K562 (cell line): Measurements from ENCODE around the gene TPMT. TPM values are rescaled to one million over a fixed set of nuclear protein-coding genes. Genes with fewer than 3 reads are reported as not detected.

Experiments used
- JUN ChIP-seq, 2 experiments: sonication (generic) in 1 of 2; formaldehyde crosslinking in 1 of 2; IDR thresholded peaks; 2 replicates each; pipeline versions ENCODE4 v1.6.1 to v1.8.0; 2012 to 2022; ENCODE audit warnings: borderline replicate concordance in 2 of 2, mild to moderate bottlenecking in 2 of 2, improper control_type of control experiment in 1 of 2, low read depth in 1 of 2, low read length in 1 of 2, missing genetic modification reagents in 1 of 2
- POU5F1 ChIP-seq: fragments of 150-350 bp; IDR thresholded peaks from 2 replicates; pipeline ENCODE4 v1.6.1; 2014; ENCODE audit warnings: borderline replicate concordance, low read length, low read depth, mild to moderate bottlenecking; ENCODE audit not compliant: partially characterized antibody
- SAP30 ChIP-seq: fragments of 200-600 bp; sonication (generic); IDR thresholded peaks from 2 replicates; pipeline ENCODE4 v1.6.1; 2012; ENCODE audit warnings: borderline replicate concordance, low read depth, mild to moderate bottlenecking, moderate library complexity, low read length, control low read depth, inconsistent platforms; ENCODE audit not compliant: insufficient read depth, poor library complexity, severe bottlenecking
- TEAD4 ChIP-seq, 2 experiments: sonication (generic) in 1 of 2; formaldehyde crosslinking in 1 of 2; IDR thresholded peaks; 2 replicates each; pipeline versions ENCODE4 v1.6.1 to v1.8.0; 2012 to 2022; ENCODE audit warnings: borderline replicate concordance in 1 of 2, inconsistent platforms in 1 of 2, low read length in 1 of 2, mild to moderate bottlenecking in 1 of 2, missing genetic modification reagents in 1 of 2
- ZNF76 ChIP-seq: fragments of 250-450 bp; sonication (Bioruptor Pico); IDR thresholded peaks from 2 replicates; pipeline ENCODE4 v1.4.0; 2020; ENCODE audit warnings: mild to moderate bottlenecking, moderate library complexity, borderline replicate concordance
- polyA plus RNA-seq, 8 experiments: library from polyadenylated mRNA; depleted of rRNA in 4 of 8; stranded (reverse) in 5 of 8; unstranded in 3 of 8; fragments of >200 nt; fragmentation: Nextera tagmentation in 2 of 8; fragmentation: Illumina TruSeq in 1 of 8; extraction: Ambion mirVana in 2 of 8; extraction: Trizol in 1 of 8; gene quantifications; 2 replicates each; pipeline versions ENCODE4 v1.2.1 to v1.2.3, GENCODE V29; 2011 to 2014; ENCODE audit warnings: inconsistent platforms in 1 of 8, missing spikeins in 1 of 8
- total RNA-seq, 7 experiments: library from RNA; depleted of rRNA in 6 of 7; stranded (reverse); fragments of >200 nt in 6 of 7; fragmentation: Illumina TruSeq in 2 of 7; extraction: Trizol in 2 of 7; gene quantifications; 2 replicates each; pipeline versions ENCODE4 v1.2.1 to v1.2.3, GENCODE V29; 2011 to 2021; ENCODE audit warnings: low replicate concordance in 1 of 7
- TF ChIP-seq, protein P1 (sequence below): fragments of 450-650 bp; IDR thresholded peaks from 2 replicates; pipeline ENCODE4 v1.6.1; 2018; ENCODE audit warnings: mild to moderate bottlenecking, low read depth; ENCODE audit not compliant: partially characterized antibody
- TF ChIP-seq, protein P2 (sequence below): sonication (generic); formaldehyde crosslinking; IDR thresholded peaks from 2 replicates; pipeline ENCODE4 v1.8.0; 2023; ENCODE audit warnings: missing genetic modification reagents, mild to moderate bottlenecking, borderline replicate concordance

Gene TPMT
- total and polyA plus RNA-seq, 9 of the 15 experiments (the other 6 are each of a cell fraction or from before 2014, with no cell fraction given) = 24.2 to 67.4 (median 46.5) TPM

DNA sequence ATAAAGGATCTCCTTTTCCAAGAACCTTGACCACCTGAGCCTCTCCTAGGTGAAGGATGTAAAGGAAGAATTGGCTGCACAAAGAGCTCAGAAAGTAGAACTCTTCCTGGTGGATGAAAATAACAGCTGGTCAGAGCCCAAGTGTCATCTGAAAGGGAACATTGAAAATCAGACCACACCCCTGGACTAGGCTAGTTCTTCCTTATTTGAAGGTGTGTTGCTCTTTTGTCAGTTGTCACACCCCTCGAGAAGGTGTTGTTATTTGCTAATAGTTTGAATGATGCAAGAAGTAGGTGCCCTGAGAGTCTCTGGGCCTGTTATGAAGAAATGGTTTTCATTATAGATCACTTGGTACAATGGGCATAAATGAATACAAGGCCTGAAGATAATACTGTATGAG, 63.5 kb downstream of the TPMT start (continued):
- TF ChIP-seq, protein P1, sequence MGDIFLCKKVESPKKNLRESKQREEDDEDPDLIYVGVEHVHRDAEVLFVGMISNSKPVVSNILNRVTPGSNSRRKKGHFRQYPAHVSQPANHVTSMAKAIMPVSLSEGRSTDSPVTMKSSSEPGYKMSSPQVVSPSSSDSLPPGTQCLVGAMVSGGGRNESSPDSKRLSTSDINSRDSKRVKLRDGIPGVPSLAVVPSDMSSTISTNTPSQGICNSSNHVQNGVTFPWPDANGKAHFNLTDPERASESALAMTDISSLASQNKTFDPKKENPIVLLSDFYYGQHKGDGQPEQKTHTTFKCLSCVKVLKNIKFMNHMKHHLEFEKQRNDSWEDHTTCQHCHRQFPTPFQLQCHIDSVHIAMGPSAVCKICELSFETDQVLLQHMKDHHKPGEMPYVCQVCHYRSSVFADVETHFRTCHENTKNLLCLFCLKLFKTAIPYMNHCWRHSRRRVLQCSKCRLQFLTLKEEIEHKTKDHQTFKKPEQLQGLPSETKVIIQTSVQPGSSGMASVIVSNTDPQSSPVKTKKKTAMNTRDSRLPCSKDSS = no peak
- no peak for TF ChIP-seq SAP30
- TF ChIP-seq JUN (IDR thresholded peaks at IDR 0.05; ENCODE audit: borderline replicate concordance, low read depth, low read length) = no peak
- no peak for TF ChIP-seq JUN (CRISPR knock-in tag; IDR thresholded peaks at IDR 0.05; ENCODE audit: borderline replicate concordance)
- no peak for TF ChIP-seq TEAD4 (IDR thresholded peaks at IDR 0.05; ENCODE audit: low read length)
- no peak for TF ChIP-seq TEAD4 (CRISPR knock-in tag; IDR thresholded peaks at IDR 0.05; ENCODE audit: borderline replicate concordance)
- TF ChIP-seq, protein P2, sequence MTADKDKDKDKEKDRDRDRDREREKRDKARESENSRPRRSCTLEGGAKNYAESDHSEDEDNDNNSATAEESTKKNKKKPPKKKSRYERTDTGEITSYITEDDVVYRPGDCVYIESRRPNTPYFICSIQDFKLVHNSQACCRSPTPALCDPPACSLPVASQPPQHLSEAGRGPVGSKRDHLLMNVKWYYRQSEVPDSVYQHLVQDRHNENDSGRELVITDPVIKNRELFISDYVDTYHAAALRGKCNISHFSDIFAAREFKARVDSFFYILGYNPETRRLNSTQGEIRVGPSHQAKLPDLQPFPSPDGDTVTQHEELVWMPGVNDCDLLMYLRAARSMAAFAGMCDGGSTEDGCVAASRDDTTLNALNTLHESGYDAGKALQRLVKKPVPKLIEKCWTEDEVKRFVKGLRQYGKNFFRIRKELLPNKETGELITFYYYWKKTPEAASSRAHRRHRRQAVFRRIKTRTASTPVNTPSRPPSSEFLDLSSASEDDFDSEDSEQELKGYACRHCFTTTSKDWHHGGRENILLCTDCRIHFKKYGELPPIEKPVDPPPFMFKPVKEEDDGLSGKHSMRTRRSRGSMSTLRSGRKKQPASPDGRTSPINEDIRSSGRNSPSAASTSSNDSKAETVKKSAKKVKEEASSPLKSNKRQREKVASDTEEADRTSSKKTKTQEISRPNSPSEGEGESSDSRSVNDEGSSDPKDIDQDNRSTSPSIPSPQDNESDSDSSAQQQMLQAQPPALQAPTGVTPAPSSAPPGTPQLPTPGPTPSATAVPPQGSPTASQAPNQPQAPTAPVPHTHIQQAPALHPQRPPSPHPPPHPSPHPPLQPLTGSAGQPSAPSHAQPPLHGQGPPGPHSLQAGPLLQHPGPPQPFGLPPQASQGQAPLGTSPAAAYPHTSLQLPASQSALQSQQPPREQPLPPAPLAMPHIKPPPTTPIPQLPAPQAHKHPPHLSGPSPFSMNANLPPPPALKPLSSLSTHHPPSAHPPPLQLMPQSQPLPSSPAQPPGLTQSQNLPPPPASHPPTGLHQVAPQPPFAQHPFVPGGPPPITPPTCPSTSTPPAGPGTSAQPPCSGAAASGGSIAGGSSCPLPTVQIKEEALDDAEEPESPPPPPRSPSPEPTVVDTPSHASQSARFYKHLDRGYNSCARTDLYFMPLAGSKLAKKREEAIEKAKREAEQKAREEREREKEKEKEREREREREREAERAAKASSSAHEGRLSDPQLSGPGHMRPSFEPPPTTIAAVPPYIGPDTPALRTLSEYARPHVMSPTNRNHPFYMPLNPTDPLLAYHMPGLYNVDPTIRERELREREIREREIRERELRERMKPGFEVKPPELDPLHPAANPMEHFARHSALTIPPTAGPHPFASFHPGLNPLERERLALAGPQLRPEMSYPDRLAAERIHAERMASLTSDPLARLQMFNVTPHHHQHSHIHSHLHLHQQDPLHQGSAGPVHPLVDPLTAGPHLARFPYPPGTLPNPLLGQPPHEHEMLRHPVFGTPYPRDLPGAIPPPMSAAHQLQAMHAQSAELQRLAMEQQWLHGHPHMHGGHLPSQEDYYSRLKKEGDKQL = no peak
- TF ChIP-seq ZNF76 = no peak
- no peak for TF ChIP-seq POU5F1
